ENCODE data around the gene ATP8A2.

DNA sequence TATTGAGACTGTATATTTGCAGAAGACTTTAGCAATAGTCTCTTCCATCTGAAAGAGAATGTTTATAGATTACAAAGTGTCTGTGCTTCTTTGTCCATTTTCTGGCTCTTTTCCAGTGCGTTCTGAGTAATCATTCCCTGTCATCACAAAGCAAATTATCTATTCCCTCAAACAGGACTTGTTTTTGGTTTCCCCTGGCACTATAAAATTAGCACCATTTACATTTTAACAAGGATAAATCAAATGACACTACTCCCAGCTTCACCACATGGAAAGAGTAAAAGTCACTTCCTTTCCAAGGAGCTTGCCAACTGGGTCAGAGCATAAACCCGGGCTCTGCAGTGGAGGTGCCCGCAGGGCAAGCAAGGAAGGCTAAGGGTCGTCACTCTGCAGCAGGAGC, 591.9 kb downstream of the ATP8A2 start:
- TF ChIP-seq, protein P1, sequence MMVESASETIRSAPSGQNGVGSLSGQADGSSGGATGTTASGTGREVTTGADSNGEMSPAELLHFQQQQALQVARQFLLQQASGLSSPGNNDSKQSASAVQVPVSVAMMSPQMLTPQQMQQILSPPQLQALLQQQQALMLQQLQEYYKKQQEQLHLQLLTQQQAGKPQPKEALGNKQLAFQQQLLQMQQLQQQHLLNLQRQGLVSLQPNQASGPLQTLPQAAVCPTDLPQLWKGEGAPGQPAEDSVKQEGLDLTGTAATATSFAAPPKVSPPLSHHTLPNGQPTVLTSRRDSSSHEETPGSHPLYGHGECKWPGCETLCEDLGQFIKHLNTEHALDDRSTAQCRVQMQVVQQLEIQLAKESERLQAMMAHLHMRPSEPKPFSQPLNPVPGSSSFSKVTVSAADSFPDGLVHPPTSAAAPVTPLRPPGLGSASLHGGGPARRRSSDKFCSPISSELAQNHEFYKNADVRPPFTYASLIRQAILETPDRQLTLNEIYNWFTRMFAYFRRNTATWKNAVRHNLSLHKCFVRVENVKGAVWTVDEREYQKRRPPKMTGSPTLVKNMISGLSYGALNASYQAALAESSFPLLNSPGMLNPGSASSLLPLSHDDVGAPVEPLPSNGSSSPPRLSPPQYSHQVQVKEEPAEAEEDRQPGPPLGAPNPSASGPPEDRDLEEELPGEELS (CRISPR knock-in tag; IDR thresholded peaks at IDR 0.05), result no peak
- TF ChIP-seq CBFB (CRISPR knock-in tag; IDR thresholded peaks at IDR 0.05; ENCODE audit: low read depth) (no peak), IRF2 (CRISPR knock-in tag; IDR thresholded peaks at IDR 0.05; ENCODE audit: borderline replicate concordance, low read depth) (no peak), NFYB (CRISPR knock-in tag; conservative IDR thresholded peaks at IDR 0.05; ENCODE audit: low read depth) (no peak), NR2C2 (CRISPR knock-in tag; IDR thresholded peaks at IDR 0.05) (no peak), CREB1 (CRISPR knock-in tag; IDR thresholded peaks at IDR 0.05) (no peak), JUN (CRISPR knock-in tag; IDR thresholded peaks at IDR 0.05) (no peak), RORB (CRISPR knock-in tag; IDR thresholded peaks at IDR 0.05) (no peak), GABPB1 (CRISPR knock-in tag; IDR thresholded peaks at IDR 0.05) (no peak)
- TF ChIP-seq, protein P2, sequence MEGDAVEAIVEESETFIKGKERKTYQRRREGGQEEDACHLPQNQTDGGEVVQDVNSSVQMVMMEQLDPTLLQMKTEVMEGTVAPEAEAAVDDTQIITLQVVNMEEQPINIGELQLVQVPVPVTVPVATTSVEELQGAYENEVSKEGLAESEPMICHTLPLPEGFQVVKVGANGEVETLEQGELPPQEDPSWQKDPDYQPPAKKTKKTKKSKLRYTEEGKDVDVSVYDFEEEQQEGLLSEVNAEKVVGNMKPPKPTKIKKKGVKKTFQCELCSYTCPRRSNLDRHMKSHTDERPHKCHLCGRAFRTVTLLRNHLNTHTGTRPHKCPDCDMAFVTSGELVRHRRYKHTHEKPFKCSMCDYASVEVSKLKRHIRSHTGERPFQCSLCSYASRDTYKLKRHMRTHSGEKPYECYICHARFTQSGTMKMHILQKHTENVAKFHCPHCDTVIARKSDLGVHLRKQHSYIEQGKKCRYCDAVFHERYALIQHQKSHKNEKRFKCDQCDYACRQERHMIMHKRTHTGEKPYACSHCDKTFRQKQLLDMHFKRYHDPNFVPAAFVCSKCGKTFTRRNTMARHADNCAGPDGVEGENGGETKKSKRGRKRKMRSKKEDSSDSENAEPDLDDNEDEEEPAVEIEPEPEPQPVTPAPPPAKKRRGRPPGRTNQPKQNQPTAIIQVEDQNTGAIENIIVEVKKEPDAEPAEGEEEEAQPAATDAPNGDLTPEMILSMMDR (IDR thresholded peaks at IDR 0.05), result no peak
- TF ChIP-seq, protein P3, sequence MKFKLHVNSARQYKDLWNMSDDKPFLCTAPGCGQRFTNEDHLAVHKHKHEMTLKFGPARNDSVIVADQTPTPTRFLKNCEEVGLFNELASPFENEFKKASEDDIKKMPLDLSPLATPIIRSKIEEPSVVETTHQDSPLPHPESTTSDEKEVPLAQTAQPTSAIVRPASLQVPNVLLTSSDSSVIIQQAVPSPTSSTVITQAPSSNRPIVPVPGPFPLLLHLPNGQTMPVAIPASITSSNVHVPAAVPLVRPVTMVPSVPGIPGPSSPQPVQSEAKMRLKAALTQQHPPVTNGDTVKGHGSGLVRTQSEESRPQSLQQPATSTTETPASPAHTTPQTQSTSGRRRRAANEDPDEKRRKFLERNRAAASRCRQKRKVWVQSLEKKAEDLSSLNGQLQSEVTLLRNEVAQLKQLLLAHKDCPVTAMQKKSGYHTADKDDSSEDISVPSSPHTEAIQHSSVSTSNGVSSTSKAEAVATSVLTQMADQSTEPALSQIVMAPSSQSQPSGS (CRISPR knock-in tag; IDR thresholded peaks at IDR 0.05; ENCODE audit: borderline replicate concordance, low read depth), result no peak
- TF ChIP-seq, protein P4, sequence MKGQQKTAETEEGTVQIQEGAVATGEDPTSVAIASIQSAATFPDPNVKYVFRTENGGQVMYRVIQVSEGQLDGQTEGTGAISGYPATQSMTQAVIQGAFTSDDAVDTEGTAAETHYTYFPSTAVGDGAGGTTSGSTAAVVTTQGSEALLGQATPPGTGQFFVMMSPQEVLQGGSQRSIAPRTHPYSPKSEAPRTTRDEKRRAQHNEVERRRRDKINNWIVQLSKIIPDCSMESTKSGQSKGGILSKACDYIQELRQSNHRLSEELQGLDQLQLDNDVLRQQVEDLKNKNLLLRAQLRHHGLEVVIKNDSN (CRISPR knock-in tag; IDR thresholded peaks at IDR 0.05), result no peak

All from WTC11 (cell line).